Endodermal cell (in vitro differentiated cells): Measurements from ENCODE around the gene P3H1. TPM values are rescaled to one million over a fixed set of nuclear protein-coding genes. Genes with fewer than 3 reads are reported as not detected.

Source experiments
- DNase-seq: peaks from one replicate; pipeline ENCODE4 v3.0.0-alpha.2; 2017
- H3K27ac ChIP-seq: 2 replicates; pipeline ENCODE4 v1.5.1; 2013; ENCODE audit warnings: mild to moderate bottlenecking, low read depth, low read length, moderate library complexity
- H3K27me3 ChIP-seq: 2 replicates; pipeline ENCODE4 v1.6.1; 2013; ENCODE audit warnings: mild to moderate bottlenecking, low read length, moderate library complexity; ENCODE audit not compliant: insufficient read depth, control insufficient read depth, poor library complexity, severe bottlenecking
- H3K36me3 ChIP-seq: 2 replicates; pipeline ENCODE4 v1.7.0; 2013; ENCODE audit warnings: mild to moderate bottlenecking, low read length, moderate library complexity; ENCODE audit not compliant: control insufficient read depth, insufficient read depth
- H3K4me1 ChIP-seq: one replicate; pipeline ENCODE4 v1.7.0; 2013; ENCODE audit warnings: low read length; ENCODE audit not compliant: control insufficient read depth, insufficient read depth
- H3K4me3 ChIP-seq: 2 replicates; pipeline ENCODE4 v1.5.1; 2013; ENCODE audit warnings: mild to moderate bottlenecking, low read length, moderate library complexity
- H3K9ac ChIP-seq: 2 replicates; pipeline ENCODE4 v1.6.1; 2013; ENCODE audit warnings: mild to moderate bottlenecking, low read length, moderate library complexity; ENCODE audit not compliant: poor library complexity, severe bottlenecking; ENCODE audit errors: extremely low read depth
- H3K9me3 ChIP-seq: 2 replicates; pipeline ENCODE4 v1.6.1; 2013; ENCODE audit warnings: mild to moderate bottlenecking, low read length, moderate library complexity; ENCODE audit not compliant: control insufficient read depth
- H3K27ac Mint-ChIP-seq: 2 replicates; pipeline ENCODE4 v1.8.0; 2020; ENCODE audit warnings: mixed read lengths
- H3K27me3 Mint-ChIP-seq: 2 replicates; pipeline ENCODE4 v1.8.0; 2021; ENCODE audit warnings: mild to moderate bottlenecking, mixed read lengths; ENCODE audit not compliant: insufficient read depth
- H3K36me3 Mint-ChIP-seq: 2 replicates; pipeline ENCODE4 v1.8.0; 2020; ENCODE audit warnings: low read depth, mixed read lengths
- H3K4me1 Mint-ChIP-seq: 2 replicates; pipeline ENCODE4 v1.8.0; 2020; ENCODE audit warnings: mixed read lengths
- H3K4me3 Mint-ChIP-seq: 2 replicates; pipeline ENCODE4 v1.8.0; 2020; ENCODE audit warnings: mild to moderate bottlenecking, moderate library complexity, mixed read lengths
- H3K9me3 Mint-ChIP-seq: 2 replicates; pipeline ENCODE4 v1.8.0; 2020; ENCODE audit warnings: mild to moderate bottlenecking, mixed read lengths
- CTCF ChIP-seq: fragments of 200-600 bp; sonication (generic); conservative IDR thresholded peaks from 2 replicates; pipeline ENCODE4 v1.5.0; 2021; ENCODE audit warnings: antibody characterized with exemption, mild to moderate bottlenecking
- WGBS, 2 experiments: methylation state at CpG; one replicate each; pipeline versions ENCODE4 v1.1.5 to v1.1.7; 2013; ENCODE audit warnings: missing lambda C conversion rate in 2 of 2, mixed read lengths in 1 of 2; ENCODE audit not compliant: insufficient coverage in 1 of 2, insufficient read length in 1 of 2; 5-methylcytosine and 5-hydroxymethylcytosine counted together
- total RNA-seq, 2 donors: library from RNA; stranded (reverse); fragmentation: NEBNext Ultra II Directional in 1 of 2; extraction: Animal tissue kit (Norgen Biotek cat#: 25700) in 1 of 2; gene quantifications; 2 replicates in 1 of 2; 3 replicates in 1 of 2; pipeline ENCODE4 v1.2.1, GENCODE V29; 2021

P3H1 gene
- total RNA-seq, 2 donors from 2014 or later, result 51.7 to 68.3 TPM

- peaks cover 5% of the 10 kb centered on the region for H3K4me1 Mint-ChIP-seq
- TF ChIP-seq CTCF, result no peak
- H3K9me3 Mint-ChIP-seq, result no peaks in the 10 kb centered on the region
- no peak overlapping the region for H3K4me3 ChIP-seq
- H3K27me3 Mint-ChIP-seq, result no peaks in the 10 kb centered on the region
- H3K27ac Mint-ChIP-seq, result peak overlapping the region; percentile 39
- H3K9ac ChIP-seq, result no peak overlapping the region
- DNase-seq, result no peak
- no peaks in the 10 kb centered on the region for H3K9me3 ChIP-seq
- H3K27ac ChIP-seq, result no peak overlapping the region
- H3K4me3 Mint-ChIP-seq, result no peak overlapping the region
- no peaks in the 10 kb centered on the region for H3K27me3 ChIP-seq
- no peaks in the 10 kb centered on the region for H3K4me1 ChIP-seq
- 94 to 95% methylated on average over 2 of the region's 3 CpGs for WGBS, 2 experiments
- H3K36me3 Mint-ChIP-seq, result peaks cover 36% of the 10 kb centered on the region
- H3K36me3 ChIP-seq, result peaks cover 23% of the 10 kb centered on the region
These were observed 3.0 kb upstream of the P3H1 start for GRCh38 chr1:42769811-42770210.

- Histone ChIP-seq H3K4me3 (peak overlapping the region; percentile 86), H3K36me3 (peaks cover 9% of the 10 kb centered on the region), H3K9ac (peak overlapping the region; percentile 48), H3K27ac (no peak overlapping the region), H3K9me3 (no peaks in the 10 kb centered on the region), H3K4me1 (no peaks in the 10 kb centered on the region), H3K27me3 (no peaks in the 10 kb centered on the region)
- 89 to 100% methylated on average over 1 to 2 of the region's 2 CpGs for WGBS, 2 experiments
- no peak overlapping the region for H3K4me3 Mint-ChIP-seq
- no peaks in the 10 kb centered on the region for H3K9me3 Mint-ChIP-seq
- H3K27ac Mint-ChIP-seq, result no peak overlapping the region
- no peak for DNase-seq
- H3K36me3 Mint-ChIP-seq, result peaks cover 21% of the 10 kb centered on the region
- TF ChIP-seq CTCF, result no peak
- H3K4me1 Mint-ChIP-seq, result peaks cover 7% of the 10 kb centered on the region
- H3K27me3 Mint-ChIP-seq, result no peaks in the 10 kb centered on the region
These were observed 1.3 kb upstream of the P3H1 start for GRCh38 chr1:42768172-42768571.

- H3K27ac ChIP-seq, result peak overlapping the region; percentile 52
- Mint-ChIP-seq H3K4me3 (no peak overlapping the region), H3K9me3 (no peaks in the 10 kb centered on the region), H3K27me3 (no peaks in the 10 kb centered on the region), H3K27ac (peak overlapping the region; percentile 93), H3K4me1 (peaks cover 7% of the 10 kb centered on the region), H3K36me3 (peaks cover 18% of the 10 kb centered on the region)
- no peaks in the 10 kb centered on the region for H3K27me3 ChIP-seq
- peaks cover 7% of the 10 kb centered on the region for H3K36me3 ChIP-seq
- H3K4me1 ChIP-seq, result no peaks in the 10 kb centered on the region
- no peak for DNase-seq
- TF ChIP-seq CTCF, result no peak
- peak overlapping the region; percentile 86 for H3K4me3 ChIP-seq
- peak overlapping the region; percentile 48 for H3K9ac ChIP-seq
- 4 to 9% methylated on average over 20 to 23 of the region's 23 CpGs for WGBS, 2 experiments
- no peaks in the 10 kb centered on the region for H3K9me3 ChIP-seq
These were observed 727 bp upstream of the P3H1 start for GRCh38 chr1:42767510-42768000.
